Activated CD4-positive, CD25-positive, alpha-beta regulatory T cell treated with anti-CD3 and anti-CD28 coated beads, Interleukin-2, amount 50 U/mL, for 24 hours (primary cell): Measurements from ENCODE around the gene HOXD11.

Experiments
- ATAC-seq, 2 donors: fragments of 150-1000 bp; cut with Tn5 transposase; one replicate each; pipeline ENCODE4 v1.10.0; 2021; ENCODE audit warnings: mild to moderate bottlenecking in 1 of 2, moderate library complexity in 1 of 2

The HOXD11 gene

DNA sequence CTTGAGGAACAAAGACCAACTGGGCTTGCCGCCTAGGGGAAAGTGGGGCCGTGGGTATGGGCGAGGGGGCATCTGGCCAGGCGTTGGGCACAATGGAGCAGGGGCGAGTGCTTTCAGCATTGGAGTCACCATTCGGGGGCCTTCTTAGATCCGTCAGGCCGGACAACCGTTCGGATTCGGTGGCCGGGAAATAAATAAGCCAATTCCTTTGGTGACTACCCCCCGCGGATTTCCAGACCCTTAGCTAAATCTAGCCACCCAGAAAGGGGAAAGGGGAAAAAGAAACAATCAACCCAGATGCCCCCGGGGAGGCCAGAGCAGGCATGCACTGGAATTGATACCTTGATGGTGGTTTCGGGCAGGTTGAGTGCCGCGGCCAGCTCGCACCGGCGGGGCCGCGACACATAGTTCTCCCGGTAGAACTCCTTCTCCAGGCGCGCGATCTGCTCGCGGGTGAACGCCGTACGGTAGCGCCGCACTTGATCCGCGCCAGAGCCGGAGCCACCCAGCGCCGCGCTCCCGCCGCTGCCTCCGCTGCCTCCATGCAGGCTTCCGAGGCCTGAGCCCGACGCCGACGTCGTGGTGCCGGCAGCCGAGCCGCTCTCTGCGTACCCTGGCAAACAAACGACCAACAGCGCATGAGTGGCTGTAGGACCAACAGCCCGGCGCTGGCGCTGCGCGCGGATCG, 25.1 kb upstream of the HOXD11 start:
- ATAC-seq = no peak

DNA sequence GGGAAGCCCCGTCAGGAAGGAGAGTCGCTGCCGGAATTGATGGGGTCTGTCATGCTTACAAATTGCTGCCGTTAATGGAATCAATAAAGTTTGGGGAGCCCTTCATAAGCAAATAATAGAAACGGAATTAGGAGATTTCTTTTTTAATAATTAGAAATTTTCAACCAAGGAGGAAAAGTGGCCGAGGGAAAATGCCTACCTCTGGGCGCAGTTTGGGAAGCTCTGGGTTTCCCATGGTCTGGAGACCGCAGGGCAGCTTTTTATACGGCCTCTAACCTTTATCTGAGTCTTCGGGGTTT, 24.6 kb upstream of the HOXD11 start:
- no peak for ATAC-seq

DNA sequence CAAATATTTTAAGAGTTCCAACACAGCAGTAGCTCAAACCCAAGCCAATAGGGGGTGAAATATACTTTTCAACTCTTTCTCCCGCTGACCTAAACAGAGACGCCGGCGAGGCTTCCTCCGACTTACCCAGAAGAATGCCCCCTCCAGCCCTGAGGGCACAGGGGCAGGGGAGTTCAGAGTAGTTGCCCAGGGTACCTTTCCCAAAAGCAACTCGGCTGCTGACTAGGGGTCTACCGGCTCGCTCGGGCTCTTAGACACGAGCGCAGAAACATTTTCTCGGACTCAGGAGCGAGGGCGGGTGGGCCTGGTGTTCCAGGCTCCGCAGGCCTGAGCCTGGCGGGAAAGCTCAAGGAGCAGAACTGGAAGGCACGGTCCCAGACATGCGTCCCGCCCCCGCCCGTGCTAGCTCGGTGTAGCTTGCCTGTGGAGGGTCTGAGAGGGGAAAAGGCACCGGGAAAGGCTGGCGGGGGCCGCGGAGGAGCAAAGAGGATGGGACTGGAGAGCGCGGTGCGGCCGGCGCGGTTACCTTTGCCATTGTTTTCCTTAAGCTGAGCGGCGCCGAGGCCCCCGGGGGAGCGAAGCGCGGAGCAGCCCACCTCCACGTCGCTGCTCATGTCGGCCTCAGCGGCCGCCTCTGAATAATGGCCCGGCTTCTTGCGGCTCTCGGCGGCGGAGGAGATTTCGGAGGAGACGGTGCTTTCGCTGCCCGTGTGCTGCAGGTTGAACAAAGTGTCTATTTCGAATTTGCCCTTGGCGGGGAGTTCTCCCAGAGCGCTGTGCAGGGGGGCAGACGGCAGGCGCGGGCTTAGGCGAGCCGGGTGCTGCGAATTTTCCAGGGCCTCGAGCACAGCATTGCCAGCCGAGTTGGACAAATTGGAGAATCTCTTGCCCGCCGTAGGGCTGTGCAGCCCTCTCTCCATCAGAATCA, 24.0 kb upstream of the HOXD11 start:
- ATAC-seq = no peak

DNA sequence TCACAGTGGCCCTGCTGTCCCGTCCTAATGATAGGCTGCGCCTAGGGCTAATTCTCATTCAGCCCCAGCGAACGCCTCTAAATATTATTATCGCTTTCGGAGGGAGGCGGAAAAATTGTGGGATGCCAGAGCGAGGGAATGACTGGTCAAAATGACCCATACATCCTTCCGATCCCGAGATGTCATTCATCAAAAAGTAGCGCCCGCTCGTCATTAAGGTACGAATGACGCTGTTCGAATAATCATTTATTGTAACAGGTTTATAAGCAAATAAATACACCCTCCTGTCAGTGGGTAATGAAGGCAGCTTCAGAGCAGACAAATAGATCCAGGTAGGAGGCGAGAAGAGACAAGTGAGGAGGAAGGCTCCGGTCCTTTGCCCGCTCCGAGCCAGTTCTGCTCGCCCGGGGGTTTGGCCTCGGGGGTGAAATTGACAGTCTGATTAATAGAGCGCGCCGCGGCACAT, 23.3 kb upstream of the HOXD11 start, which contains the start of gene EVX2:
Gene EVX2, minus strand, starts transcription at position 167 of the 466 bp plus-strand sequence. CDS start 186 bp downstream, outside the sequence.
- ATAC-seq = no peak

DNA sequence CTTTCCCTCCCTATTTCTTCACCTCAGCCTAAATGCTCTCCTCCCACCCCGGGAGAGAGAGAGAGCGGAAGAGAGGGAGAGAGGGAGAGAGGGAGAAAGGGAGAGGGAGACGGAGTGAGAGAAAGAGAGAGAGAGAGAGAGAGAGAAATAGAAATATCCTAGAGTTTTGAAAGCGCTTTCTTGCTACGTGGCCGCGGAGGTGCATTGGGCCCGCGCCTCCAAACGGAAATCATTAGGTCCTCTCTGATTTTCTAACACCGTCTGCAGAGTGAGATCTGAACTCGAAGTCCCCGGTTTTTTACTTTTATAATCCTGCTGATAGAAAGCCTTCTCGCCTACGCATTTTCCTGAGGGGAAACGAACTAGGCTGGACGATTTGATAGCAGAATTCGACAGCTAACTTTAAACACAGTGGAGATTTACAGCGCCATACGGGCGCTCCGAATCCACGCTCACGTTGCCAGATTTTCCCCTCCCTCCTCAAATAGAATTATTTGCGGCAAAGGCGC, 22.4 kb upstream of the HOXD11 start:
- no peak for ATAC-seq

DNA sequence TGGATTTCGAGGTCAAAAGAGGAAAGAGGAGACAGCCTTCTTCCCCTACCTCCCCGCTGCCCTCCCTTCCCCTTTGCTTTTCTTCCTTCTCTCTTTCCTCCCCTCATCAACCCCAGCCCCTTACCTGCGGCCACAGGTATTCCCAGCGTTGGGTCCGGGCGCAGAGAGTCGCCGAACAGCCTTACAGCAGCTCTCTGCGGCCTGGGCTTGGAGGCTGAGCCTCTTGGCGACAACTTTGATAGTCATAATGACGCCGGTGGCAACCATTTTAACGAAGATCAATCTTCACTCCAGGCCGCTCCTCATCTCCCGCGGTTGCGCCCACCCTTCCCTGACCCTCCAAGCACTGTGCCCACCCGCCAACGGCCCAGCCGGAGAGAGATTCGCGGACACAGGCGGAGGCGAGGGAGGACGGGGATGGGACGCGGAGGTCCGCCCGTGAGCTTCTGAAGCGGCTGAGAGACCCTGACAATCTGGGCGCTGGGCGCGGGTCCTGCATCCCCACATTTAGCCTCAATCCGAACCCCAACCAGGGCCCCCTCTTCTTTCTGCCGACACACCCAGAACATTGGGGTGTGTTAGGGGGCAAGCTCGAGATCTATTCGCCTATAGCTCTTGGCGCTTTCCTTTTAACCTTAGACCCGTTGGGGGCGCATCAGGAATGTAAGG, 21.8 kb upstream of the HOXD11 start:
- no peak for ATAC-seq

DNA sequence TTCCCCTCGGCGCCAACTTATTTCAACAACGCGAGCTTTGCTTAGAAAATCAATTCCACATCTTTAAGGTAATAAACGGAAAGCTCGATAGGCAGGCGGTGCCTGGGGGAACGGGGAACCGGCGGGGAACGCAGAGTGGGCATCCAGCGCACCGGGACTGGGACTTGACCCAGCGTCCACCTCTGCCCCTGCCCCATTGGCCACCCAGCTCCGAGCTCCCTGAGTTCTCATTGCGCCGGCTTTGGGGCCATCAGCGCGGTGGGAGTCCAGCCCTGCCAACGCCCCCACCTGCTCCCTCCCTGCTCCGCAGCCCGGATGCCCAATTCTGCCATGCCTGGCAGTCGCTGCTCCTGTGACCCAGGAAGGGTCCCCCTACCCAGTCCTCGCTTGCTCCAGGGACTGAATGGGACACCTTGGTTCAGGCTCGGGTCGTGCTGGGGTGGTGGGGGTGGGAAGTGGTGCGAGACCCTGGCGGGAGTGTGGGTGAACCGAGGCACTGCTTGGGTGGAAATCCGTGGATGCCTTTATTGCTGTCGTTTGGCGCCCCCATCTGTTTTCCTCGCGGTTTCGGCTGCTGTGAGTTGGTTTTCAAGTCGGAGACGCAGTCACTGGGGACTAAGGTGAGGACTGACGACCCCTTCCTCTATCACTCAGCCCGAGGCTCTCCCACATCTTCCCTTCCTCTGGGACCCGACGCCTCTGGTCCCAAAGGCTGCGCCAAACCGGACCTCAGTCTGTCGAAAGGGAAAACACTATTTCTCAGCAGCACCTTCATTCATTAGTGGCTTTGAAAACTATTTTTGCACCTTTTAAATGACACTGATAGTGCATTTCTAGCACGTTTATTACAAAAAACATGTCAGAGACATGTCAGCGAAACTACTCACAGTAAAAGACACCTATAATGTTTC, 21.0 kb upstream of the HOXD11 start:
- no peak for ATAC-seq

DNA sequence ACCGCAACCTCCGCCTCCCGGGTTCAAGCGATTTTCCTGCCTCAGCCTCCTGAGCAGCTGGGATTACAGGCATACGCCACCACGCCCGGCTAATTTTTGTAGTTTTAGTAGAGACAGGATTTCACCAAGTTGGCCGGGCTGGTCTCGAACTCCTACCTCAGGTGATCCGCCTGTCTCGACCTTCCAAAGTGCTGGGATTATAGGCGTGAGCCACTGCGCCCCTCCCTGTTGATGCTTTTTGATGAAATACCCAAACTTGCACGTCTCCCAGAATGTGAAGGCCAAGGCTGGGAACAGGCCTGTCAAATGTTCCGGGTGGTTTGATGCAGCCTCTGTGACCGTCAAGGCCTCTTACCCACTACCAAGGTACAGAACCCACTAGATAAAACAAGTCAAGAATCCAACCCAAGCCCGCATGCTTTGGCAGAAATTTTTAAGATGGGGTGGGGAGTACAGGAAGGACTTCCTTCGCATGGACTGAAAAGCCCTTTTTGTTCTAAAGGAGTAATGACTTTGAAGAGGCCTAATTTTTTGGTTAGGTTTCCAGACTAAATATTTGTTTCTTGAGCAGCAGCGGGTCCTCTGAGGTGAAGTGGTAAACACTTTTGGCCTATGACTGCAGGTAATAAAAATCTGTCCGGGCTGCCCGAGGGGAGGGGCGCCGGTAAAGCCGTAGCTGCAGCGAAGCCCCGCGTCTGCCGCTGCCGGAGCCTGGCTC, 19.6 kb upstream of the HOXD11 start:
- ATAC-seq = no peak

DNA sequence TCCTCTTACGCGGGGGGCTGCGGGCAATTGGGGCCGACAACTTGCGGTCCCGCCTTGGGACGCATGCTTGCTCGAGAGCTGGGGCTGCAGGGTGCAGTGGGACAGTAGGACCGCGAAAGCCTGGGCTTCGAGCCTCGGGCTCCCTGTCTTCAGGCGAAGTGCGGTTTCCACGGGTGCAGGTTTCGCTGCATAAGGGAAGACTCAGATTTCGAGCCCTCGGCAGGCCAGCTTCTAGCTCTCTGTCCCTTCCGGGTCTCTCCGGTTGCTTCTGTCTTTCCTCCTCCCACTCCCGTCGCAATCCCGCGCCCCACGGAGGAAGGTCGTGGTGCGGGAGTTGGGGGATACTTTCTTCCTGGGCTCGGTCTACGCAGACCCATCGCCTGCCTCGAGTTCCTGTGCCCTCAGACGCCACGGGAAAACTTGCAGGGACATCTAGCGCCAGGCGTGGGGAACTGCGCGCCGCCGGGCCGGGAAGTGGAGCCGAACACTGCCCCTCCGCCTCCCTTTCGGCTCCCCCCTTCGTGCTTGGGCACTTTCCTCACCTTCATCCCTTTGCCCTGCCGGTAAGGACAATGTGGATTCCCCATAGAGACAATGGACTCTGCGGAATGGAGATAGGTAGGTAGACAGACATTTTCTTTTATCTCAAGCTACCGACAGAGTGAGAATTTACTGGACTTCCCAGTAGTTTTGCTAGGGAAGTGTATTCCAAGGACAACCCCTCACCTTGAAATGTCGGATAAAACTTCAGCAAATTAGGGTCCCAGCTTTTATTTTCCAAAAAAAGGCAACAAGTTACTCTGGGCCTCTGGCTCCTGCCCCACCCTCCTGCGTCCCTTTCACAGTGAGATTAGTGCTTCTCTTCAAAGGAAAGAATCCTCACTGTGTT, 18.8 kb upstream of the HOXD11 start:
- no peak for ATAC-seq

DNA sequence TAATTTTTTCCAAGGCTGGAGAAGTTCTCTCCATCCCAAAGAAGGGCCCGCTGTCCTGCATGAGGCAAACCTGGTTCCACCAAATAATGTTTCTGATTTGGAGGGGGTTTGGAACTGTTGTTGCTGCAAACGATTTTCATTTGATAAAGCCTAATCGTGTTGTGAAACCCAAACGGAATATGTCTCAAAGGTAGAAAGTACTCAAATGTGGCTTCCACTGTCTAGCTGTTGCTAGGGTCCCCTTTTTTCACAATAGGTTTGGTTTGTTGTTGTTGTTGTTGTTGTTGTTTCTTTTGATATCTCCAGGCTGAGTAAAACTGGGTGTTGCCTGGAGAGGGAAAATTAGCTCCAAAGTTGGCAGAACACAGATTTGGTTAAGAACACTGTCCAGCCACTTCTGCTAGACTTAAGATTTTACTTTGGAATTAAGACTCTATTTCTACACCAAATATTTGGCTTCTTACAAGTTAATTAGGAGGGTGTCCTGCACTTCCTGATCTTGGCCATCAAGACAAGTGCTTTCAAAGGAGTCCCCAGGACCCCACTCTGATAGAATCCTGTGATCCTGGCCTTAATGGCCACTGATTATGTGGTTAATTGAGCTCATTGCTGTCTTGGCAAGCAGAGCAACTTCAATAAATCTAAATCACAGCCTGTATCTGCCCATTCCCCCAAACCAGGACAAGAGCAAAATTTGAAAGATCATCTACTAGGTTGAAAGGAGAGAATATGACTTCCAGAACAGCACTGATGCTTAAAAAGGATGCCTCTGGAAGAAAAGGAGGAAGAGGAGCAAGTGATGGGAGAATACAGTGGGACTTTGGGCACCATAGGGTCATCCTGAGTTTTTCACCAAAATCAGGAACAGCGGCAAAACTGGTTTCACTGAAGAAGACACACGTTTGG, 17.9 kb upstream of the HOXD11 start:
- no peak for ATAC-seq

DNA sequence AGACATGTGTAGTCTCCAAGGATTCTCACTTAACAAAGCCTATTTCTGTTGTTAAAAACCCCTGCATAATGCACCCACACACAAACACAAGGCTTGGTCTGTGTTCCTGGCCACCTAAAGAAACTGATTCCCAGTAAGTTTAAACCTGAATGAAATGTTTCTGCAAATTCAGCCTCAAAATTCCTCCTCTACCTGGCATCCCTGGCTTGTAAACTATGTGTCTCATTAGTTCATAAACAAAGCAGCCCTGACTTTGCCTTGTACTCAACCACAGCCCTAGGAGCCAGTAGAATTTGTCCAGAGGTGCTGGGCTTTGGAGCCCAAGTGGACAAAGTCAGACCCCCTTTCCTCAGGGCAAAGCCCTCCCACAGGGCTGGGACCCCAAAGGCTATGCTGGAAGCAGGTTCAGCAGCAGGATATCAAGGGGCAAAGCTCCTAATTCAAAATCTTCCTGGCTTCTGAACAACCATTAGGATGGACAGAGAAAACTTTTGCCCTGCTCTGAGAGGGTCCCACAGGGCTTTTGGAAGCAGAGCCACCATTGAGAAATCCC, 17.2 kb upstream of the HOXD11 start:
- ATAC-seq = no peak

DNA sequence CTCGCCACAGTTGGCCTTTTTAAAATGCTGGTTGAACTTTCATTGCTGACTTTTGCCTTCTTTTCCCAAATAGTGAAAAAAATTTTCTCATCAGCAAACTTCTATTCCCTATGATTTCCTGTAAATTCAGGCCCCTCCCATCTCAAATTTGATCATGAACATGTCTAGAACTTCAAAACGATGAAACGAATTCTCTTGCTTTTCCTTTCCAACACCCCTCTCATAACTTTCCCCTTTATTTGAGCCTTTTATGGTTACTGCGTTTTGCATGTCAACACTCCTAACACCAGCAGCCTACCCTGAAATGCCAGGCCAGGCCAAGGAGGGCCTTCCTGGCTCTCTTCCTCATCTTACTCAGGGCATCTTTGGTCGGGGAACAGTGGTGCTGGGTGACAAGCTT, 16.2 kb upstream of the HOXD11 start:
- no peak for ATAC-seq

DNA sequence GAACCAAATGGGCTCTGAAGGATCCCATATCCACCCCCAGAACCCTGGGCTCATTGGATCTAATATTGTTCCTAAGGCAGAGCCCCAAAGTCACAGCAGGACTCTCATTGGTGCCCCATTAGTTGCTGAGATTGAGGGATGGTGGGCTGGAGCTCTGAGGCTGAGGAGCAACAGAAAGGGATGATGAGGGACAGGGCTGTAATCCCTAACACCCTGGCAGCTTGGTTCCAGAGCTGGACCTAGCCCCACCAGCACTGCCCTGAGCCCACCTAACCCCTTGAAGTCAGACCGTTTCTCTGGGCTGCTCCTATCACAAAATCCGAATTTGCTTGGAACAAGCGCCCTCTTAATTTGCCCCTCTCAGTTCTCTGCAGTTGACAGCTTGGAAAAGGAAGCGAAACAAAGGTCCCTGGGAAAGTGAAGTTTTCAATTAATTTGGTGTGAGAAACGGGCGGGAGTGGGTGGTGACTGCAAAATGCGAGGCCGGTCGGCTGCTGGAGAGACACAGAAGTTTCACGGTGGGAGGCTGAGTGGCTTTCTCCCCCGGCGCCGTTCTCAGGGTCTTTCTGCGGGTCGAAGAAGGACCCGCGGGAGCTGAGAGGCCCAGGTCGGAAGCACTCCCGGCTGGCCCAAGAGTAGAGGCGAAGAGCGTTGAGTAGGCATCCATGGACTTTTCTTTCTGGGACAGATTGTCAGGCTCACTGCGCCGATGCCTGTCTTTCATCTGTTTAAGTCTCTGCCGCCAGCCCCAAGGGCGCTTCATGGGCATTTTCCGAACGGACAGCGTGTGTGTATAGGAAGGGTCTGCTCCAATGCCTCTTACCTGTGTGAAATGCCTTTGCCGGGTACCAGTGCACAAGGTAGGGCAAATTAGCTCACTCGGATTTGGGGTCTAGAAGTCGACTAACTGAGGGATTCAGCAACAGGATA, 15.5 kb upstream of the HOXD11 start:
- ATAC-seq = no peak

DNA sequence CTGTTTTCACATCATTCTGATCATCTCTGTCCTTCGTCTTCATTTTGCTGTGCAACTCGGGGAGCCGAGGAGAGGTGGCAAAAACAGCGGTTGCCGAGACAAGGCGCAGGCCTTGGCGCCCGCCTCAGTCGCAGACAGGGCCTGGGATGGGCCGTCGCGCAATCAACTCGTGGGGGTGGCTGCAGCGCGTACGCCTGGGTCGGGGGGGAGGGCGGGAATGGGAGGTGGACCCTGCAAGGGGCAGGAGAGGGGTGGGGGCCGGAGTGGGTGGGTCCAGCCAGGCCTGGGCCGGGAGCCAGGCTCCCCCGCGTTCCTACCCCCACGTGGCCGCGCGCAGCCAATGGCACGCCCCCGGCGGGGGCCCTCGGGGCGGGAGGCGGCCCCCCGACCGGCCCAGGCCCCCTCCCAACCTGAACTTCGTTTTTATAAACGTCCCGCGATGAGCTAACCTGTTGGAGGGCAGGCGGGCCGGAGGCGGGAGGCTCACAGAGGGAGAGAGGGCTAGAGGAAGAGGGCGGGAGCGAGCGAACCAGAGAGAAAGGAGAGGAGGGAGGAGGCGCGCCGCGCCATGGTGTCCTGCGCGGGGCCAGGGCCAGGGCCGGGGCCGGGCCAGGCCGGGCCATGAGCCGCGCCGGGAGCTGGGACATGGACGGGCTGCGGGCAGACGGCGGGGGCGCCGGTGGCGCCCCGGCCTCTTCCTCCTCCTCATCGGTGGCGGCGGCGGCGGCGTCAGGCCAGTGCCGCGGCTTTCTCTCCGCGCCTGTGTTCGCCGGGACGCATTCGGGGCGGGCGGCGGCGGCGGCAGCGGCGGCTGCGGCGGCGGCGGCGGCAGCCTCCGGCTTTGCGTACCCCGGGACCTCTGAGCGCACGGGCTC, 14.6 kb upstream of the HOXD11 start, which contains the start of gene HOXD13:
Gene HOXD13, plus strand, starts transcription at position 452 of the 875 bp plus-strand sequence. Its CDS starts 170 bp downstream, at position 622.
- no peak for ATAC-seq

DNA sequence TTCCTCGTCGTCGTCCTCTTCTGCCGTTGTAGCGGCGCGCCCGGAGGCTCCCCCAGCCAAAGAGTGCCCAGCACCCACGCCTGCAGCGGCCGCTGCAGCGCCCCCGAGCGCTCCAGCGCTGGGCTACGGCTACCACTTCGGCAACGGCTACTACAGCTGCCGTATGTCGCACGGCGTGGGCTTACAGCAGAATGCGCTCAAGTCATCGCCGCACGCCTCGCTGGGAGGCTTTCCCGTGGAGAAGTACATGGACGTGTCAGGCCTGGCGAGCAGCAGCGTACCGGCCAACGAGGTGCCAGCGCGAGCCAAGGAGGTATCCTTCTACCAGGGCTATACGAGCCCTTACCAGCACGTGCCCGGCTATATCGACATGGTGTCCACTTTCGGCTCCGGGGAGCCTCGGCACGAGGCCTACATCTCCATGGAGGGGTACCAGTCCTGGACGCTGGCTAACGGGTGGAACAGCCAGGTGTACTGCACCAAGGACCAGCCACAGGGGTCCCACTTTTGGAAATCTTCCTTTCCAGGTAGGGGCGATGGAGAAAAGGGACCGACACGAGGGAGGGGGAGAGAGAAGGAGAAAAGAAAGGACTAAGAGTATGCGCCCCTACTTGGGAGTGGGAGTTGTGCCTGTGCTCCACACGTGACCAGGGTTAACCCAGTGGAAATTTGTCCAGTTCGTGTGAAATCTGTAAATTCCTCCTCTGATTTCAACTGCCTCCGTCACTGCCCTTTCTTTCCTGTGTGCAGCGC, 13.8 kb upstream of the HOXD11 start:
- no peak for ATAC-seq

DNA sequence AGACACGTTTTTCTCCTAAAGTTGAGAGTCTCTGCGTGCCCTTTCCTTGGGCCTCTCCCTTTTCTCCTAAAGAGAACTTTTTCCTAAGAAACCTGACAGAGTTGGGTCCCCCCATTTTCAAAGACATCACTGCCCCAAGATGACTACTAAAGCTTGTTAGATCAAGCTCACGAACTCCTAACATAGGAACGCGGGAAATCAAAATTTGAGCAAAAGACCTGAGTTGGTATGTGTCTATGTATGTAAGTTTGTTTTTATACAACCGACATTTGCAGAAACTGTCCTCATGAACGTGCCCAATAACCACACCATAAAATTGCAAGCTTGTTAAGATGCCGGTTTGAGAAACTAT, 13.2 kb upstream of the HOXD11 start:
- ATAC-seq = no peak
